Nephron (organoid): ENCODE measurements around the gene KCNQ1.
A peak's percentile ranks its signal among the peaks of the same experiment; 100 is the strongest.

Experiments
- H3K27ac Mint-ChIP-seq, 3 experiments: 2 replicates each; pipeline ENCODE4 v1.8.0; 2020; ENCODE audit warnings: mixed read lengths in 3 of 3, mild to moderate bottlenecking in 2 of 3, moderate library complexity in 1 of 3
- H3K27me3 Mint-ChIP-seq: 2 replicates; pipeline ENCODE4 v1.8.0; 2021; ENCODE audit warnings: low read depth, mild to moderate bottlenecking, moderate library complexity, mixed read lengths
- H3K36me3 Mint-ChIP-seq: 2 replicates; pipeline ENCODE4 v1.8.0; 2020; ENCODE audit warnings: low read depth, mixed read lengths
- H3K4me1 Mint-ChIP-seq: 2 replicates; pipeline ENCODE4 v1.8.0; 2020; ENCODE audit warnings: mixed read lengths
- H3K4me3 Mint-ChIP-seq, 3 experiments: 2 replicates each; pipeline ENCODE4 v1.8.0; 2020; ENCODE audit warnings: mild to moderate bottlenecking in 3 of 3, mixed read lengths in 3 of 3, moderate library complexity in 2 of 3
- H3K9me3 Mint-ChIP-seq: 2 replicates; pipeline ENCODE4 v1.8.0; 2020; ENCODE audit warnings: mixed read lengths
- CTCF ChIP-seq, 3 experiments: fragments of 200-600 bp; sonication (generic); IDR thresholded peaks; one replicate each; pipeline ENCODE4 v1.5.0; 2021; ENCODE audit warnings: antibody characterized with exemption in 3 of 3; ENCODE audit not compliant: unreplicated experiment in 3 of 3

KCNQ1 gene

GRCh38 chr11:2748061-2748813, 303.4 kb downstream of the KCNQ1 start:
- H3K4me1 Mint-ChIP-seq, result peaks cover 57% of the 10 kb centered on the region
- no peak overlapping the region for H3K4me3 Mint-ChIP-seq
- H3K36me3 Mint-ChIP-seq, result no peaks in the 10 kb centered on the region
- no peak for TF ChIP-seq CTCF (IDR thresholded peaks at IDR 0.05; ENCODE audit: unreplicated experiment in 3 of 3)
- H3K27me3 Mint-ChIP-seq, result peaks cover 14% of the 10 kb centered on the region
- no peaks in the 10 kb centered on the region for H3K9me3 Mint-ChIP-seq
- H3K27ac Mint-ChIP-seq, result peak overlapping the region; percentile 46 to 74 (median 56)

GRCh38 chr11:2748814-2749554, 304.2 kb downstream of the KCNQ1 start:
- no peak for TF ChIP-seq CTCF (IDR thresholded peaks at IDR 0.05; ENCODE audit: unreplicated experiment in 3 of 3)
- H3K27ac Mint-ChIP-seq, result peak overlapping the region in 2 of 3 experiments; percentile 56 to 74
- peaks cover 50% of the 10 kb centered on the region for H3K4me1 Mint-ChIP-seq
- H3K9me3 Mint-ChIP-seq, result peaks cover 3% of the 10 kb centered on the region
- no peaks in the 10 kb centered on the region for H3K36me3 Mint-ChIP-seq
- H3K4me3 Mint-ChIP-seq, result no peak overlapping the region
- H3K27me3 Mint-ChIP-seq, result peaks cover 10% of the 10 kb centered on the region

DNA sequence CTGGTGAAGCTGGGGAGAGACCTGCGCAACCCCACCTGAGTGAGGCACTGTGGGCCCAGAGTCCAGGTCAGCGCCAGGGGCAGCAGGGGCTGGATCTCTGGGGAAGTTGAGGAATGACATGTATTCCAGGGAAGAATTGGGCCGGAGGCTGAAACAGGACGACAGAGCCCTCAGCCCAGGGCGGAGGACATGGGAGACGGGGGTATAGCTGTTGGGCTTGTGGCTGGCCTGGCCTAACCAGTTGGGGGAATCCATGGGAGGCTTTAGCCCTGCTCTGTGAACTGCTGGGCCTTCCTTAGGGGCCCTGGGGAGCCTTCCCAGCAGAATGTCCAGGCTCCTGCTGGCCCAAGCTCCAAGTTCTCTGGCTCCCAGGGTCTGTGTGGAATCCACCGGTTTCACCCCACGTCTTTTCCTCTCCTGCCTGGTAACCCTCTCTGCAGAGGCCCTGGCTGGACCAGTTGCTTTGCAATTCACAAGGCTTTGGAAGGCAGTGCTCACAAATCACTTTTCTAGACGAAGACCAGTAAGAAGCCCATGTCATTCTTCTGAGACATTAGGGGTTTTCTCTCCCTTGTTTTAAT, 305.4 kb downstream of the KCNQ1 start:
- H3K27me3 Mint-ChIP-seq, result peaks cover 10% of the 10 kb centered on the region
- peak overlapping the region; percentile 13 to 34 (median 14) for H3K4me3 Mint-ChIP-seq
- TF ChIP-seq CTCF (IDR thresholded peaks at IDR 0.05; ENCODE audit: unreplicated experiment in 3 of 3), result no peak
- H3K36me3 Mint-ChIP-seq, result no peaks in the 10 kb centered on the region
- peaks cover 42% of the 10 kb centered on the region for H3K4me1 Mint-ChIP-seq
- H3K9me3 Mint-ChIP-seq, result peaks cover 8% of the 10 kb centered on the region
- peak overlapping the region; percentile 92 to 96 (median 95) for H3K27ac Mint-ChIP-seq

DNA sequence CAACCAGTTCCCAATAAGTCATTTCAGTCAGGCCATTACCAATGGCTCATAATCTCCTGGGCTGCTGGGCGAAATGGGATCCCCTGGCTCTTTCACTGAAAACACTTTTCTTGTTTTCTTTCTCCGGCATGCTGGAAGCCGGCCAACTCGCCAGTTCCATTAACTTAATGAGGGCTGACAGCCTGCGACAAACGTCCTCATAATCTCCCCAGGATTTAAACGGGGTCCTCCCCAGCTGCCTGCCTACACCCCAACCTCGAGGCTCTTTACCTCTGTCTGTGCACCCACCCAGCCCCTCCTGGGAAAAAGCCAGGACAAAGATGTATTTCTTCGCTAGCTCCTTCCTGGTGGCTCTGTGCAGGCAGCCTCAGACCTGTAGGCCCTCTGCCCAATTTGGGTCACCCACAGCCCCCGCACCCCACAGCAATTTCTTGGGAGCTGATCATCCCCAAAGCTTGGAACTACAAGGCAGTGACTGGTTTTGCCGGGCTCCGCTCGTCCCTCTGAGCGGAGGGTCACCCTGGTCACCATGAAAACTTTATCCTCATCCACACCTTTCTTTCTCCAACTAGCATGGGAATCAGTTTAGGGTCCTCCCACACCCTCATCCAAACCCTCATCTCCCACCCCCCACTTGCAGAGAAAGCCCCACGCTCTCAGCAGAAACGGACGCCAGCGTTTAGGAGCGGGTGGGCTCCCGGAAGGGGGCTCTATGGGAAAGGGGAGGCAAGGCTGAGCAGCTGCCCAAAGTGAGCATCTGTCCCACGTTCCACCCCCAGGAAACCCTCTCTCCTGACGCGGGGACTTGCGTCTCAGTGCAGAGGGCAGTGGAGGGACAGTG, 306.1 kb downstream of the KCNQ1 start:
- Mint-ChIP-seq H3K4me3 (peak overlapping the region in 1 of 3 experiments; percentile 13), H3K27me3 (peaks cover 10% of the 10 kb centered on the region), H3K9me3 (peaks cover 10% of the 10 kb centered on the region), H3K27ac (peak overlapping the region; percentile 92 to 96 (median 95)), H3K36me3 (no peaks in the 10 kb centered on the region), H3K4me1 (peaks cover 42% of the 10 kb centered on the region)
- no peak for TF ChIP-seq CTCF (IDR thresholded peaks at IDR 0.05; ENCODE audit: unreplicated experiment in 3 of 3)

GRCh38 chr11:2751523-2752203, 306.9 kb downstream of the KCNQ1 start:
- peak overlapping the region; percentile 47 to 92 (median 82) for H3K27ac Mint-ChIP-seq
- H3K36me3 Mint-ChIP-seq, result no peaks in the 10 kb centered on the region
- H3K9me3 Mint-ChIP-seq, result peaks cover 10% of the 10 kb centered on the region
- H3K4me1 Mint-ChIP-seq, result peaks cover 42% of the 10 kb centered on the region
- H3K4me3 Mint-ChIP-seq, result no peak overlapping the region
- no peak for TF ChIP-seq CTCF (IDR thresholded peaks at IDR 0.05; ENCODE audit: unreplicated experiment in 3 of 3)
- H3K27me3 Mint-ChIP-seq, result peaks cover 10% of the 10 kb centered on the region
